Rectal smooth muscle tissue (tissue), 1 donor: ENCODE results near the gene ILDR2.

Source experiments
- H3K27ac ChIP-seq: one replicate; pipeline ENCODE4 v1.7.0; 2013; ENCODE audit warnings: low read depth, low read length, inconsistent platforms
- H3K27me3 ChIP-seq: one replicate; pipeline ENCODE4 v1.7.0; 2013; ENCODE audit warnings: low read length; ENCODE audit not compliant: control insufficient read depth, insufficient read depth
- H3K36me3 ChIP-seq: one replicate; pipeline ENCODE4 v1.7.0; 2013; ENCODE audit warnings: low read length; ENCODE audit not compliant: control insufficient read depth, insufficient read depth
- H3K4me1 ChIP-seq: one replicate; pipeline ENCODE4 v1.7.0; 2013; ENCODE audit warnings: low read length; ENCODE audit not compliant: control insufficient read depth, insufficient read depth
- H3K4me3 ChIP-seq: one replicate; pipeline ENCODE4 v1.7.0; 2013; ENCODE audit warnings: low read length
- H3K9ac ChIP-seq: one replicate; pipeline ENCODE4 v1.7.0; 2013; ENCODE audit warnings: low read length

ILDR2 gene

DNA sequence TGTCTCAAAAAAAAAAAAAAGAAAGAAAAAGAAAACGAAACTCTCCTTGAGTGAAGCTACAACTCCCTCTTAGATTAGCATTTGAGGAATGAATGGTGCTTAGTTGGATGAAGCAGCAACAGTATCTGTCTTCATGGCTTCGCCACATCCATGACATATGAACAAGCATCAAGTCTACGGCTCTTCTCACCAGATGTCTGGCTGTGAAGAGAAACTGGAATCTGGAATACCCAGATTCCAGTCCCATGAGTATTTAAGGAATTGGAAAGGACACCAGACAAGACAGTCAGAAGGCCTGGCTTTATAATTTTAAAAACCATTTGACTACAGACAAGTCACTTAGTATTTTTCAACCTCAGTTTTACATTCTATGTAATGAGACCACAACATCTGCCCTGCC, 61.2 kb downstream of the ILDR2 start:
- Histone ChIP-seq H3K9ac (no peak overlapping the region), H3K27me3 (no peaks in the 10 kb centered on the region), H3K4me3 (no peak overlapping the region), H3K4me1 (no peaks in the 10 kb centered on the region), H3K27ac (no peak overlapping the region), H3K36me3 (no peaks in the 10 kb centered on the region)

GRCh38 chr1:166911624-166912023, 63.7 kb downstream of the ILDR2 start:
- H3K4me3 ChIP-seq = no peak overlapping the region
- H3K4me1 ChIP-seq = peaks cover 5% of the 10 kb centered on the region
- no peaks in the 10 kb centered on the region for H3K27me3 ChIP-seq
- no peaks in the 10 kb centered on the region for H3K36me3 ChIP-seq
- no peak overlapping the region for H3K9ac ChIP-seq
- no peak overlapping the region for H3K27ac ChIP-seq

GRCh38 chr1:166910396-166910994, 64.8 kb downstream of the ILDR2 start:
- H3K36me3 ChIP-seq = no peaks in the 10 kb centered on the region
- no peaks in the 10 kb centered on the region for H3K27me3 ChIP-seq
- peaks cover 14% of the 10 kb centered on the region for H3K4me1 ChIP-seq
- no peak overlapping the region for H3K27ac ChIP-seq
- H3K9ac ChIP-seq = no peak overlapping the region
- no peak overlapping the region for H3K4me3 ChIP-seq

- H3K4me1 ChIP-seq = peaks cover 27% of the 10 kb centered on the region
- no peaks in the 10 kb centered on the region for H3K27me3 ChIP-seq
- no peak overlapping the region for H3K27ac ChIP-seq
- H3K36me3 ChIP-seq = no peaks in the 10 kb centered on the region
- H3K9ac ChIP-seq = no peak overlapping the region
- H3K4me3 ChIP-seq = no peak overlapping the region
Observed at GRCh38 chr1:166908942-166909341, 66.4 kb downstream of the ILDR2 start.

- Histone ChIP-seq H3K4me1 (peaks cover 27% of the 10 kb centered on the region), H3K4me3 (no peak overlapping the region)
Observed at GRCh38 chr1:166907763-166908162, 67.6 kb downstream of the ILDR2 start.

GRCh38 chr1:166907051-166907450, 68.3 kb downstream of the ILDR2 start:
- Histone ChIP-seq H3K27me3 (no peaks in the 10 kb centered on the region), H3K36me3 (no peaks in the 10 kb centered on the region), H3K4me3 (no peak overlapping the region), H3K27ac (peak overlapping the region; percentile 12), H3K9ac (no peak overlapping the region), H3K4me1 (peaks cover 27% of the 10 kb centered on the region)

More at GRCh38 chr1:166907763-166908162, 67.6 kb downstream of the ILDR2 start:
- H3K27me3 ChIP-seq = no peaks in the 10 kb centered on the region
- no peaks in the 10 kb centered on the region for H3K36me3 ChIP-seq
- H3K9ac ChIP-seq = no peak overlapping the region
- H3K27ac ChIP-seq = no peak overlapping the region

DNA sequence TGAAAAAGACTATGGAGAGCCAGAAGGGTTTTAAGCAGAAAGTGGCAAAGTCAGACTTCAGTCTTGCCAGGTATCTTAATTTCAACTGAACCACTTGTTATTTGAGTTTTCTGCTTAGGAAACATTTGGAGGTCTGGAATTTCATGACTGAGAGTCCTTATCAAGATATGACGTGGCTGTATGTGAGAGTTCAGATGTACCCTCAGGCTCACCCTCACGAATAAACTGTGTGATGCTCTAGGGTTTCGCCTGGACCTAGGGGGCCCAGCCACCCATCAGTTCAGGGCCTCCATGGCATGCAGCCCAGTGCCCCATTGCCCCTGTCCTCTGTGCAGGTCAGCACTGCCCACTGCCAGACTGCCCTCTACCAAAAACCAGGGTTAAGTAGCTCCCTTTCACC, 68.7 kb downstream of the ILDR2 start:
- H3K36me3 ChIP-seq = no peaks in the 10 kb centered on the region
- peaks cover 27% of the 10 kb centered on the region for H3K4me1 ChIP-seq

GRCh38 chr1:166905900-166906299, 69.4 kb downstream of the ILDR2 start:
- Histone ChIP-seq H3K9ac (no peak overlapping the region), H3K36me3 (no peaks in the 10 kb centered on the region), H3K4me3 (no peak overlapping the region), H3K4me1 (peaks cover 30% of the 10 kb centered on the region), H3K27me3 (no peaks in the 10 kb centered on the region), H3K27ac (peak overlapping the region; percentile 56)

More for the DNA sequence above, 68.7 kb downstream of the ILDR2 start:
- no peaks in the 10 kb centered on the region for H3K27me3 ChIP-seq
- no peak overlapping the region for H3K9ac ChIP-seq
- H3K27ac ChIP-seq = peak overlapping the region; percentile 12
- no peak overlapping the region for H3K4me3 ChIP-seq

DNA sequence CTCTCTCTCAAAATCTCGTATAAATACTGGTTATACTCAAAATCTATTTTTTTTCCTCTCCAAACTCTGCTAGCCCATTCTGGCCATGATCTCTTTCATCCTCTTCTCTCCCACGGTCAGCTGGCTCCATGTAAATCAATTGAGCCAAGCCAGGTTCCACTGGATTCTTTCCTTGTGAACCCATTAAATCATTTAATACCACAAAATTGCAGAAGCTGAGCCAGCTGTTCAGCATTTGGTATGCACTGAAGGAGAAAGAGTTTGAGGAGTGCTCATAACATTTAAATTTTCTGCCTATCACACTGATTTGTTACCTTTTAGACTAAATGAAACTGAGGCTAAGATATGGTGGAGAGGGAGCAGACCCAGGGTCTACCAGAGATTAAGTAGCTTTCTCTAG, 70.2 kb downstream of the ILDR2 start:
- Histone ChIP-seq H3K27ac (peak overlapping the region; percentile 56), H3K4me1 (peaks cover 31% of the 10 kb centered on the region)

GRCh38 chr1:166903232-166903631, 72.1 kb downstream of the ILDR2 start:
- no peaks in the 10 kb centered on the region for H3K27me3 ChIP-seq

More for the DNA sequence above, 70.2 kb downstream of the ILDR2 start:
- no peak overlapping the region for H3K9ac ChIP-seq
- no peaks in the 10 kb centered on the region for H3K27me3 ChIP-seq
- no peaks in the 10 kb centered on the region for H3K36me3 ChIP-seq
- no peak overlapping the region for H3K4me3 ChIP-seq

DNA sequence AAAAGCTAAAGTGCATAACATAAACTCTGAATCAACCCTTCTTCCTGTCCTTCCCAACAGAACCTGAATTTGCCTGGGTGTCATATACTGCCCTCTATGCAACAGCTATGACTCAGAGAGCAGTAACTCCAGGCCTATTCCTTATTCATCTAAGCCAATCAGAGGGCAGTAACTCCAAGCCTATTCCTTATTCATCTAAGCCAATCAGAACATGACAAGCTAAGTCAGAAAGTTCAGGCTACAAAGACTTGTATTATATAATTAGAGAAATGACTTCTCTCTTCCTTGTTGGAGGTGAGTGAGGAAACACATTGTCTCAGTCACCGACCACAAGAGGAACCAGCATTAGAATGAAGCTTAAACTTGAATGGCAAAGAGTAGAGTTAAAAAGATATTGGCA, 73.1 kb downstream of the ILDR2 start:
- Histone ChIP-seq H3K9ac (no peak overlapping the region), H3K27ac (no peak overlapping the region), H3K27me3 (no peaks in the 10 kb centered on the region), H3K4me3 (no peak overlapping the region), H3K4me1 (peaks cover 31% of the 10 kb centered on the region), H3K36me3 (no peaks in the 10 kb centered on the region)

More at GRCh38 chr1:166903232-166903631, 72.1 kb downstream of the ILDR2 start:
- peaks cover 31% of the 10 kb centered on the region for H3K4me1 ChIP-seq
- no peaks in the 10 kb centered on the region for H3K36me3 ChIP-seq
- no peak overlapping the region for H3K4me3 ChIP-seq
- H3K9ac ChIP-seq = no peak overlapping the region
- H3K27ac ChIP-seq = no peak overlapping the region

DNA sequence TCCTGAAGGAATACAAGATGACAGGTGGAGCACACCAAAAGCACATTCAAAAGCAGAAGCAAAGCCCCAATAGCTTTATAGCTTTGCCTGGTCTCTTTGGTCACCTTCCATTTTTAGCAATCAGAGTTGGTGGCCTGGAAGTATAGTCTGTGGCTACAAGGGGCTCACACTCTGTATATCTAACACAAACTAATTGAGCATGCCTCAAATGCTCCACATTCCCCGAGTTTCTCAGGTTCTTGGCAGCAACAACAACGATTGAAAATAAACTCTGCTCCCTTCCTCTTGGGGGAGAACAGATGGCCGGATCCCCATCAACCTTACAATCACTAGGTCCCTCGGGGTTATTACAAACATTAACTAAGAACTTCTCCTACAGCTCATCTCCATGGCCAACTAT, 74.4 kb downstream of the ILDR2 start:
- Histone ChIP-seq H3K9ac (no peak overlapping the region), H3K27me3 (no peaks in the 10 kb centered on the region), H3K27ac (no peak overlapping the region), H3K4me1 (peaks cover 20% of the 10 kb centered on the region), H3K4me3 (no peak overlapping the region), H3K36me3 (no peaks in the 10 kb centered on the region)

DNA sequence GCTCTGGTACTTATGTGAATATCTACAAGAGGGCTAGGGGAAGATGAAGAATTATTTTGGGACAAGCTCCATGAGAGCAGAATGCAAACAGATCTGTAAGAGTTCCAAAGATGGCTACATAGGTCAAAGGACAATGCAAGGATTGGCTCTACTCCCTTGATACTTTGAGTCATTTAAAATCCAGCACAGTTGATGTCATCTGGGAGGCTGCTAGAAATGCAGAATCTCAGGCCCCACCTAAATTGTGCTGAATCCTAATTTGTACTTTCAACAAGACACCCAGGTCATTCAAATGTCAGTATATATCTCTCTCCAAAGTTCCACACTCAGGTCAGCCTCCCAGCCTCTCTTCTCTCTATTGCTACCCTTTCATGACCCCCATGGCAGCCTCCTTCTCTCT, 75.6 kb downstream of the ILDR2 start:
- peaks cover 10% of the 10 kb centered on the region for H3K4me1 ChIP-seq

More for the DNA sequence above, 75.6 kb downstream of the ILDR2 start:
- no peaks in the 10 kb centered on the region for H3K36me3 ChIP-seq
- no peaks in the 10 kb centered on the region for H3K27me3 ChIP-seq
- H3K9ac ChIP-seq = no peak overlapping the region
- H3K4me3 ChIP-seq = no peak overlapping the region
- no peak overlapping the region for H3K27ac ChIP-seq
